Measurements from ENCODE around the gene MTPN.

MTPN gene

DNA sequence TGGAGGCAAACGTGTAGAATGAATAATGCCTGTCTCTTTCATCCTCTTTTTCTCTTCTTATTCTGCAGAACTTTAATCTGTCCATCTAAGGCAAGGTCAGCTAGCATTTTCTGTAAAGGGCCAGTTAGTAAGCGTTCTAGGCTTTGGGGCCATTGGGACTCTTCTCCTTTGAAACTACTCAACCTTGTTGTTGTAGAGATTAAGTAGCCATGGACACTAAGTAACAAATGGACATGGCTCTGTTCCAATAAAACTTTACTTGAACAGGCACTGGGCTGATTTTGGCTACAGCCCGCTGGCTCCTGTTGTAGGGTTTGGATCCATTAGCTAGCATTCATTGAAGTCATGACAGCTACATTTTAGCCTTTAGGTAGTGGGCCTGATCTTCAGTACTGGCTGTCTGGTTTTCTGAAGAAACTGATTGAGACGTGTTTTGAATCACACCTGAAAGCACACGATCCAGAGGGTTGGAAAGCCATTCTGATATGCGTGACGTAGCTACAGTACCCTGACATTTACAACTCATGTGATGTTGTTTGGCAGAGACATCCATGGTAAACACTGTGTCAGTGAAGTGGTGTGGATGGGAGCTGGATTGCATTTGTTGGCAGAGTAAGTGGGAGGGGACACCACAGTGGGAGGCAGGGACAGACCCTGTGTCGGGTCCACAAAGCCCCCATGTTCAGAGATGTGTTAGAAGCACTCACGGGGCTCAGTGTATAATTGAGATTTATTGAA lies 92.5 kb downstream of the MTPN start:
- DNase-seq, result no peak

DNA sequence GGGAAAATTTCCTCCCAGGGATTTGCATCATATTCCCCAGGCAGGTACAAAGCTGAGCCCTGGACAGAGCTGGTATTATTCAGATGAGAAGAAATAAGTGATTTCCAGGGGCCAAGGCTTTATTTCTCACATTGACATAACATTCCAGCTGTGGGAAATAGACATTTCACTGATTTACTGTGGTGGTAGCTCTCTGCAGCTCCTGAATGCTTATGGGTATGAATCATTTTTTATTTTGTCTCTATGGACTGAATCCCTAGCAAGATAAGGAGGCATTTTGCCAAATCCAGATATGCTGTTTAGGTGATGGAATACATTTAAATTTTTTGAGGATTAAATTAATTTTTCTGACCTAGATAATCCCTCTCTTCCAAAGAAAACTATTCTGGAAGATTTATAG lies 97.9 kb downstream of the MTPN start:
- DNase-seq, result no peak

DNA sequence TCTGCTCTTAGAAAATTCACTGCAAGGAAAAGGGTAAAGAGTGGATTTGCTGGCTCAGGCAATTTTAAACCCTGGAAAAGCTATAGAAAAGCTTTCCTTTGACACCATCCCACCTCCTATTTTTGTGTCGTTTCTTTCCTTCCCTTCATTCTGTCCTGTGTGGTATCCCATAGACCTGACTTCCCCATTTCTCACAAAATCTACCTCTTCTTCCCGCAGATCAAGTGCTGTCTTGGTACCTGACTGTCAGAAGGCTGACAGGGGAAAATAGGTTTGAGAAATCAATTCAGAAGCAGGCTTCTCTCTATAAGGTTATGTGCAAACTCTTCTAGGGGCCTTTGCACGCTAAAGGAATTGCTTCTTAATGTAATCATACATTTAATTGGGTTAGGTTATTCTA lies 98.9 kb downstream of the MTPN start:
- DNase-seq, result no peak

DNA sequence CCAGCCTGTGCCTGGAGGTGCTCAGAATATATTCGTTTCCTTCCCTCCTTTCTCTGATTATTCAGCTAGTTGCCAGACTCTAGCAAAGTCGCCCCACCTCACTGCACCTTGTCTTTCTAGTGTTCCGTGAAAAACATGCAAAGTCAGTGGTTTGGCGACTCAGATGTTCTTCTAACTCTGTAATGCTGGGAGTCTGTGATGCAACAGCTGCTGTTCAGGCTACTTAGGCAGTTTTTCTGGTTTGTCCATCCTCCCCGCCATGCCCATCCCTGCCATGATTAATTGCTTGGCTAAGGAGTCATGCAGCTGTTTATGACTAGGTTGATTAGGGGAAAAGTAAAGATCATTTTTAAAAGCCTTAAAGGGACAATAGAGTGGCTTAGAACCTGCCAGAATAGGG lies 99.4 kb downstream of the MTPN start:
- DNase-seq, result no peak
